Activated CD8-positive, alpha-beta memory T cell treated with anti-CD3 and anti-CD28 coated beads for 1 hour (primary cell): ENCODE results near the gene SLC26A9.

Source experiments
- DNase-seq, 2 donors: peaks; one replicate each; pipeline ENCODE4 v3.0.0-alpha.2; 2020; ENCODE audit warnings: low read depth in 1 of 2; ENCODE audit errors: extremely low read depth in 1 of 2

SLC26A9 gene

DNA sequence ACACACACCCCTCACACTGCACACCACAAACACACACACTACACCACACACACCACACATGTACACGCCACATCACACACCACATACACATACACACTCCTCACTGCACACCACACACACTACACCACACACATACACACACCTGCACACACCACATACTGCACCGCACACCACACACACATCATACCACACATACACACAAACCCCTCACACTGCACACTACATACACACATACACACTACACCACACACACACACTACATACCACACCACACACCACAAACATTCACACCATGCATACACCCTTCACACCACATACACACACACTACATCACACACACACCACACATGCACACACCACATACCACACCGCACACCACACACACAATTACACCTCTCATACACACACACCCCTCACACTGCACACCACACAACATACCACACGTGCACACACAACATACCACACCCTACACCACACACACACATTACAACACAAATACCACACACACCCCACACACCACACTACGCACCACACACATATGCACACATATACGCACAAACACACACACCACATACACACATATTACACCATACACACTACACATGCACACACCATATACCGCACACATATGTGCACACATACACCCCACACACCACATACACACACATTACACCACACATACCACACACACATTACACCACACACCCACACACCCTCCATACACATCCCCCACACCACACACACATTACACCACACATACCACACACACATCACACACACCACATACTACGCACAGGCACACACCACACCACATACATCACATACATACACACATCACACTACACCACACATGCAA, 30.3 kb upstream of the SLC26A9 start:
- no peak for DNase-seq

DNA sequence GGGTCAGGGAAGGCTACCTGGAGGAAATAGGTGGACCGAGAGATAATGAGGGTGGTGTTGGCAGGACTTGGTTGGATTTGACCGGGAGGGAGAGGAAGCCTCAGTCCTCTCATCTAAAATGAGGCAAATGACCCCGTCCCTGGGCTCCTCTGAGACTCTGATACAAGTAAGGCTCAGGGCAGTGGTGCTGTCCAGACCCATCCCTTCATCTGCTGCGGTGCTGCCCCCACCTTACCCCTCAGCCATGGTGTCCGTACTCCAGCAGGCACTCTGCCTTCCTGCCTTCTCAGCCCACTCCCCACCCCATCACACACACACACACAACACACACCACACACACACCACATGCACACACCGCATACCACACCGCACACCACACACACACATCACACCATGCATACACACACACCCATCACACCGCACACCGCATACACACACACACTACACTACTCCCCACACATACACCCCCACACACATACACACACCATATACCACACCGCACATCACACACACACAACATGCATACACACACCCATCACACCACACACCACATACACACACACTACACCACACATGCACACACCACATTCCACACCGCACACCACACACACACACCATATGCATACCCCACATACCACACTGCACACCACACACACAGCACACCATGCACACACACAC, 29.4 kb upstream of the SLC26A9 start:
- no peak for DNase-seq

GRCh38 chr1:205972081-205972480, 28.8 kb upstream of the SLC26A9 start:
- no peak for DNase-seq

DNA sequence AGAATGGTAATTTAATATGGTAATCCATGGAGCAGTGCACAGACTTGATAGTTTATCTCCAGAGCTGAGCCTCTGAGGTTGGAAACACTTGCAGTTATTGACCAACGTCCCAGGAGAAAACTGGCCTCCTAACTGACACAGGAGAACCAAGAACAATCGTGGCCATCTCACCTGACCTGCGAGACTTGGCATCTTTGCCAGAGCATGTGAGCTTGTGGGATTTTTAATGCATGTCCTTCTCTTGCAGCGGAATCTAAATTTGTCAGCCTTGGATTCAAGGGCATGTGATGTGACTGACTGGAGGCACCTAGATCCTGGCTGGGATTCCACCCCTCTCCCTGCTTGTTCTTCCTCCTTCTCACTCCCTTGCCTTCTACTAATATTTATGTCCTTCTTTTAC, 27.8 kb upstream of the SLC26A9 start:
- DNase-seq: no peak

DNA sequence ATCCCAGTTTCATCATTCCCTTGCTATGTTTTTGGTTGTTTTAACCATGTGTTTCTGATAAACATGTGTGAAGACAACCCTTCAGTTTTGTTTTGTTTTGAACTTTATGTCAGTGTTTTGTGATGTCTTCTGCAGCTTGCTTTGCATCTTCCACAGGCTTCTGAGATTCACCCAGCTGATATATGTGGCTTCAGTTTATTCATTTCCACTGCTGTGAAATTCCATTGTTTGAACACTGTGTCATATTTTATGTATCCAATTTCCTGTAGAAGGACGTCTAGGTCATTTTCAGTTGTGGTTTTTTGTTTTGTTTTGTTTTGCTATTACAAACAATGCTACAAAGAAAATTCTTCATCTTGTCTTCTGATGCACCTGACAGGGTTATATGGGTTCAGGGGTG, 27.2 kb upstream of the SLC26A9 start:
- DNase-seq: no peak

DNA sequence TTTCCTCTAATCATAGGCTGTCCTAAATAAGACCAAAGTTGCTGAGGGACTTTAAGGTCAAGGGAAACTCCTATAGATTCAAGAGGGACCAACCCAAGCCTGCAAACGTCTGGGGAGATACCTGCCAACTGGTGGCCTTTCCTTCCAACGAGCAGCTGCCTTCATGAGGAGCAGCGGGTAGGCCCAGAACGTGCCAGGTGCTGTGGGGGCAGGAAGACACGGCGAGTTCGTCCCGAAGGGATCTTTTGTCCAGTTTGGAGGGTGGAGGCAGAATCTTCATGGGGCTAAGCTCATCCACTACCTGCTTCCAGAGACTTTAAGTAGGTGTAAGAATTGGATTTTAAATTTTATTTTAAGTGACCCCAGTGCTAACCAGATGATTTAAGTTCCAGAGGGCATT, 26.0 kb upstream of the SLC26A9 start:
- DNase-seq: no peak

- DNase-seq: no peak
Observed at GRCh38 chr1:205967554-205968335, 24.5 kb upstream of the SLC26A9 start.

DNA sequence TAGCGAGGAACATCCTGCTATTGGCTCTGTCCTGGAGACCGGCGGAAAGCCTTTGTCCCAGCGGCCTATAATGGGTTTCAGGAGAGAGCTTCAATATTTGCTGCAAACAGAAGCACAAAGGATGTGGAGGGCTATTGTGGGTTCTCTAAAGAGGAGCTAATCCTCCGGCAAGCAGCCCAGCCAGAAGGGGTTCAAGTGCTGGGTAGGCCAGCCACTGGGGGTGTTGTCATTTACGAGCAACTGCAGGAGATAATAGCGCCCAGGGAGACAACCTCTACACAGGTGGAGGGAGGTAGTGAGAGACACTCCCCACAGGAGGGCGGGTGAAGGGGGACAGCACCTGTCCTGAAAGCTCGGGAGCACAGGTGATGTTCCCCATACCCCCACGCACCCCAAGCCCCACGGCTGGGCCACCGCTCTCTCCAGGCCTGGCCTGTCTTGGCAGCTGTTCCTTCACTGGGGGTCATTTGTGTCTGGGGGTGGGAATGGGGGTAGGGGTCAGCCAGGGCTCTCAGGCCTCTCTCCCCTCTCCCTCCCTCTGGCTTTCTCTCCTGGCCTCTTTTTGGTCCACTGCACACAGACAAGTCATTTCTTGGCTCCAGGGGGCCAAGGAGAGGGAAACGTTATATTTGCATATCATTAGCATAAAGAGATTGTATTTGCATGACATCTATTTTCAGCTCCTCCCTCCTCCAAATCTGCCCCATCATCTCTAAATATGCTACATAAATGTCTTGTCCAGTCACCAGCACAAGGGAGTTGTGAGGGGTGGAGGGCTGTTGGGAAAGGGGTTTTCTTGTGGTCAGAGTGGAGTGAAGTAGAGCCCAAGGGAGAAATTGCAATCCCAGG, 22.0 kb upstream of the SLC26A9 start:
- no peak for DNase-seq

DNA sequence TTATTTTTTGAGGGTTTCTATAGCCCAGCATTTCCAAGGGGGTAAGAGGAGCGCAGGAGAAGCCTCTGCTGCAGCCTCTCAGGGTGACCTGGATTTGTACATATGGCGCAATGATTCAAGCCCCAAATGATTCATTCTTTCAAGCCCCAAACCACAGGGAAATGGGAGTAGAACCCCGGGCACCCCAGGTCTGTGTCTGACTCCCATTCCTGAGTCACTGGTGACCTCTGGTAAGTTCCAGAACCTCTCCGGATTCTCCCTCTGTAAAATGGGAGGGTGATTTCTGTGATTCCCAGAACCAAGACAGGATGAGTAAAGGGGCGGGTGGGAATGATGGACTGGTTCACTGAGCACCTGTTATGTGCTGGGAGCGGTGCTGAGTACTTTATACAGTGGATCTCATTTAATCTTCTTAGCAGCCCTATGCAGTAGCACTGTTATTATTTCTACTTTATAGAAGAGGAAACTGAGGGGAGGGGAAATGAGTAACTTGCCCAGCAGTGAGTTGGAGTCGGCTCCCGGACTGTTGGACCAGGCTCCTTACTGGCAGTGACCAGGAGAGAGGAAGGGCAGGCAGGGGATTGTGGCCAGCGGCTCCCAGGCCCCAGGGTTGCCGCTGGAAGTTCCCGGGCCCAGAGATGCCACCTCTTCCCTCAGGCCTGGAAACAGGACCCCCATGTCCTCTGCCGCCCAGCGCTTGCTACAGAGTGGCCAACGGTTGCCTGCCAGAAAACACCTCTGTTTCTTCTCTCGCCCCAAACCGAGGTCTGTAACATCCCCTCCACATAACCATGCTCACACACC, 20.3 kb upstream of the SLC26A9 start:
- DNase-seq: no peak

DNA sequence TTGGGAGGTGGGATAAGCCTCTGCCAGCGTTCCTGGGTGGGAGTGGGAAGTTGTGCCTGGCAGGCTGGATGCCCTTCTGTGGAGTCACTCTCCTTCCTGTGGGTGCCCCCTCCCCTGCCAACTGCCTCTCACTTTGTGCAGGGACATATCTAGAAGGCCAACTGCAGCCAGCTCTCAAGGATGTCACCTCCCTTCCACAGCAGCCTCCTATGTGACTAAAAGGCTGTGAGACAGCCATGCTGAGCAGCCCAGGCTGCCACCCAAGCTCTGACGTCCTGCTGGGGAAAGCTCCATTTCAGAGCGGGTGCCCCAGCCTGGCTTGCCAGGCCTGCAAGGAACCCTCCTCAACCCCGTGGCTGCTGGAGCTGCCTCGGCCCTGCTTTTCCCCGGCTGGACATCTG, 19.6 kb upstream of the SLC26A9 start:
- DNase-seq: no peak

- no peak for DNase-seq
Observed at GRCh38 chr1:205961991-205962820, 18.9 kb upstream of the SLC26A9 start.

GRCh38 chr1:205961405-205961804, 18.1 kb upstream of the SLC26A9 start:
- no peak for DNase-seq

DNA sequence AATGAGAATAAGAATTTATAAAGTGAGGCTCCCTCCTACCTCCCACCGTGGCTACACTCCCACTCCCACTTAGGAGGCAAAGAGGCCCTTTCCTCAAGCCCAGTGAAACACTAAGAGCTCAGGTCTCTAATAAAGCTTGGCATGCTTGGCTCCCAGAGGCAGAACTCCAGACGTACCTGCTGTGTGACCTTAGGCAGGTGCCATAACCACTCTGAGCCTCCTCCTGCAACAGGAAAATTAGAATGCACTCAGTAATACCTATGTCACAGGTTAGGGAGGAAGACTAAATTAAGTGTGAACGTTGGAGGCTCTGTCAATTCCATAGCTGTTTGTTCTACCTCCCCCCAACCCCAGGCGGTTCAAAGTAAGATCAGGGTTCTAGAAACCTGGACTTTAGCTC, 16.5 kb upstream of the SLC26A9 start:
- no peak for DNase-seq

DNA sequence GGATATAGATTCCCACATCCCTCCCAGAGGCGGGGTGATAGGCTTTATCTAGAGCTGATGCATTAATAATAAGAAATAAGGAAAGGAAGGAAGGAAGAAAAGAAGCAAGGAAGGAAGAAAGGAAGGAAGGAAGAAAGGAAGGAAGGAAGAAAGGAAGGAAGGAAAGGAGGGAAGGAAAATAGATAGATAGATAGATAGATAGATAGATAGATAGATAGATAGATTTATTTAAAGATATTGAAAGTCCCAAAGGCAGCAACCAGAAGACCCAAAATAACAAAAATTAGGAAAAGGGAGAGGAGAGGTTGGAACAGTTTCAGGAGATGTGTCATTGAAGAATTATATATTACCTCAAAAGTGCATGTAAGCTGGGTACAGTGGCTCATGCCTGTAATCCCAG, 12.2 kb upstream of the SLC26A9 start:
- no peak for DNase-seq

DNA sequence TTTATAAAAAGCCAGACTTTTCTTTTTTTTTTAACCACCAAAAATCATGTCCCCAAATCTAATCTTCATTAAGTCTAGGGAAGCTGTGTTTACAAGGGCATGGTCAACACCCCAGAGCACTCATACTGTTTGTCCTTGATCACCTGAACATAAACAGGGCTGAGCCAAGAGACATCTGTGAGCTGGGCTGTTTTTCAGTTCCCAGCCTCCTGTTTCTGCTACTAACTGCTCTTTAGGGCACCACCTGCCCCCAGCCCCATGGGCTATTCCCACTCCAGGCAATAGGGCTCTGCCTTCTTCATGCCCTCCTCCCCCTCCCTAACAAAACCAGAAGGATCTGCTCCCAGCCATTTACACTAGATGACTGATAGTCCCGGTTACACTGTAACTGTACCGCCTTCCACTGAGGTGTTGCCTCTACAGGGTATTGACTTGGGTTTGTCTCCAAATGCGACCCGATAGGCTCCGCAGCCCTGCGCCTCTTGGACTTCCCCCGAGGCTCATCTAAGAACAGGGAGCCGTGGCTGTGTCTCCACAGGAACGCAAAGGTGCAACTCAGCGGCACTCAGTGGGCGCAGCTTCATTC, 11.7 kb upstream of the SLC26A9 start:
- DNase-seq: no peak

GRCh38 chr1:205951746-205952145, 8.5 kb upstream of the SLC26A9 start:
- DNase-seq: no peak

GRCh38 chr1:205950826-205951549, 7.7 kb upstream of the SLC26A9 start:
- DNase-seq: no peak

GRCh38 chr1:205950280-205950679, 7.0 kb upstream of the SLC26A9 start:
- no peak for DNase-seq
